Colonic mucosa (tissue), 4 donors: ENCODE measurements around the gene IL34. TPM values are rescaled to one million over a fixed set of nuclear protein-coding genes. Genes with fewer than 3 reads are reported as not detected.

Experiments used
- DNase-seq: peaks from one replicate; pipeline ENCODE4 v3.0.0-alpha.2; 2020
- H3K27ac ChIP-seq: fragments of 200-600 bp; one replicate; pipeline ENCODE4 v1.8.0; 2021
- H3K27me3 ChIP-seq: fragments of 200-600 bp; one replicate; pipeline ENCODE4 v1.8.0; 2021
- H3K36me3 ChIP-seq: fragments of 200-600 bp; one replicate; pipeline ENCODE4 v1.8.0; 2021
- H3K4me1 ChIP-seq: fragments of 200-600 bp; one replicate; pipeline ENCODE4 v1.8.0; 2021; ENCODE audit warnings: mild to moderate bottlenecking
- H3K4me3 ChIP-seq: fragments of 200-600 bp; one replicate; pipeline ENCODE4 v1.8.0; 2021
- H3K9ac ChIP-seq, 2 donors: one replicate each; pipeline ENCODE4 v1.7.0; 2013; ENCODE audit warnings: control low read depth in 2 of 2, low read depth in 2 of 2, low read length in 2 of 2
- H3K9me3 ChIP-seq: fragments of 200-600 bp; one replicate; pipeline ENCODE4 v1.8.0; 2021
- intact Hi-C: fragments of 100-400 bp; cut with DNase I; formaldehyde crosslinking; loops from one replicate; pipeline ENCODE4 v1.14.1; 2022
- total RNA-seq, 2 donors: library from RNA; stranded (reverse); fragmentation: NEBNext Ultra II Directional in 1 of 2; extraction: Animal tissue kit (Norgen Biotek cat#: 25700) in 1 of 2; gene quantifications; one replicate each; pipeline ENCODE4 v1.2.1, GENCODE V29; 2021
- TF ChIP-seq, protein P1 (sequence below): fragments of 200-600 bp; IDR thresholded peaks from one replicate; pipeline ENCODE4 v1.8.0; 2022; ENCODE audit warnings: antibody characterized with exemption, mild to moderate bottlenecking
- donor health status: healthy.
- donor health status: DM: no; HTN: no; CAD: no.
- donor health status: DM: no; HTN: no; CAD: no.

IL34 gene
- total RNA-seq, 2 donors from 2014 or later: 1.1 to 2.8 TPM

DNA sequence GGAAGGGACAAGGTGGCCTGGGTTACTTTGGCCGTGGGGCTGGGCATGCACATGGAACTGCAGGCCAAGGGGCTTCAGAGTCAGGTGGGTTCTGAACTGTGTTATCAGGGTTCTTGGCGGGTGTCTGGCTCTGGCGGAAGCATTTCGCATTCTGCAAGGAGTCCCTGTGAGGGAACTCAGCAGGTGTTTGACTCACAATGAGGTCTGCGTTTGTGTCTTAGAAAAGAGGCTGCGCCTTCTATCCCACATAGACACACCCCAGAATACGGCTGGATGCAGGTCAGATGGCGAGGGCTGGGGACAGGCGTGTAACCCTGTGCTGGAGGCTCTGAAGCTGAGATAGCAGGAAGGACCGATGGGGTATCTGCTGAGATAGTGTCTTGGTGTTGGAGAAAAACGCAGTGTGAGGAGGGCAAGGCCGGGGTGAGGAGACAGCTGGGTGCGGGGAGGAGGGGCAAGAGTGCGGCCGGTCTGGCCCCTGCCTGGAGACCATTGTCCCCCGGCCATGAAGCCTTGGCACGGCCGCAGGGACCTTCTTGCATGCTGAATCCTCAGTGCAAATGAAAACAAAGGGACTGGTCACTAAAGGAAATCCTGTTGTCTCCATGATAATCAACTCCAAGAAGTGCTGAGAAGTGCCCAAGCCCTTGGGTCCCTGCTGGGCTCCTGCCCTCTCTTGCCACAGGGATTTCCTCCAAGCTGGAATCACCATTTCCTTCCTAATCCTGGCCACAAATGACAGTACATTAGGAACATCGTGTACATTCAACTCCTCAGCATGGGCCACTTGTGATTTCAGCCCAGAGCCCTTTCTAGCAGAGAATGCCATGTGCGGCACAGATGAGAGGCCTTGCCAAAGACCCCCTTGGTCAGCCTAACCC, 62.2 kb downstream of the IL34 start:
- no peak overlapping the region for H3K27ac ChIP-seq
- no peak for DNase-seq
- no peaks in the 10 kb centered on the region for H3K27me3 ChIP-seq
- intact Hi-C loops: no loop called here
- H3K9ac ChIP-seq: no peak overlapping the region
- no peaks in the 10 kb centered on the region for H3K9me3 ChIP-seq
- no peak overlapping the region for H3K4me3 ChIP-seq
- H3K4me1 ChIP-seq: no peaks in the 10 kb centered on the region
- no peaks in the 10 kb centered on the region for H3K36me3 ChIP-seq
- TF ChIP-seq, protein P1, sequence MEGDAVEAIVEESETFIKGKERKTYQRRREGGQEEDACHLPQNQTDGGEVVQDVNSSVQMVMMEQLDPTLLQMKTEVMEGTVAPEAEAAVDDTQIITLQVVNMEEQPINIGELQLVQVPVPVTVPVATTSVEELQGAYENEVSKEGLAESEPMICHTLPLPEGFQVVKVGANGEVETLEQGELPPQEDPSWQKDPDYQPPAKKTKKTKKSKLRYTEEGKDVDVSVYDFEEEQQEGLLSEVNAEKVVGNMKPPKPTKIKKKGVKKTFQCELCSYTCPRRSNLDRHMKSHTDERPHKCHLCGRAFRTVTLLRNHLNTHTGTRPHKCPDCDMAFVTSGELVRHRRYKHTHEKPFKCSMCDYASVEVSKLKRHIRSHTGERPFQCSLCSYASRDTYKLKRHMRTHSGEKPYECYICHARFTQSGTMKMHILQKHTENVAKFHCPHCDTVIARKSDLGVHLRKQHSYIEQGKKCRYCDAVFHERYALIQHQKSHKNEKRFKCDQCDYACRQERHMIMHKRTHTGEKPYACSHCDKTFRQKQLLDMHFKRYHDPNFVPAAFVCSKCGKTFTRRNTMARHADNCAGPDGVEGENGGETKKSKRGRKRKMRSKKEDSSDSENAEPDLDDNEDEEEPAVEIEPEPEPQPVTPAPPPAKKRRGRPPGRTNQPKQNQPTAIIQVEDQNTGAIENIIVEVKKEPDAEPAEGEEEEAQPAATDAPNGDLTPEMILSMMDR: no peak

DNA sequence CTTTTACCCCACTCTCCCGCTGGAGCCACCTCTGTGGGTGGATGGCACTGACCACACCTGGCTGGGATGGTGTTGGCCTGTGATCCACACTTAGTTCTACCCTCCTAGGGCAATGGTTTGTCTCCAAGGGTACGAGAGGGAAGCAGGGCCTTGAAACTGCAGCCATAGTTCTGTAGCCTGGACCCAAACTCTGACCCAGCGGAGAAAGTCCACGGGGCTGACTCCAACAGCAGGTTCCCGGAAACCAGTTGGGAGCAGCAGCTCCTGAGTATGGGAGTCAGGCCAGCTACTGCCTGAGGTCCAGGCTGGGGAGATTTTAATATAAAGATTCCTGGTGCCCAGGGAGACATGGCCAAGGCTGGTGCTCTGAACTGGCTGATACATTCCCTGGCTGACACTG, 63.1 kb downstream of the IL34 start:
- Histone ChIP-seq H3K27ac (no peak overlapping the region), H3K9ac (no peak overlapping the region), H3K27me3 (no peaks in the 10 kb centered on the region), H3K4me1 (no peaks in the 10 kb centered on the region), H3K9me3 (no peaks in the 10 kb centered on the region), H3K36me3 (no peaks in the 10 kb centered on the region), H3K4me3 (no peak overlapping the region)
- TF ChIP-seq, protein P1: no peak
- intact Hi-C loops: no loop called here
- no peak for DNase-seq

DNA sequence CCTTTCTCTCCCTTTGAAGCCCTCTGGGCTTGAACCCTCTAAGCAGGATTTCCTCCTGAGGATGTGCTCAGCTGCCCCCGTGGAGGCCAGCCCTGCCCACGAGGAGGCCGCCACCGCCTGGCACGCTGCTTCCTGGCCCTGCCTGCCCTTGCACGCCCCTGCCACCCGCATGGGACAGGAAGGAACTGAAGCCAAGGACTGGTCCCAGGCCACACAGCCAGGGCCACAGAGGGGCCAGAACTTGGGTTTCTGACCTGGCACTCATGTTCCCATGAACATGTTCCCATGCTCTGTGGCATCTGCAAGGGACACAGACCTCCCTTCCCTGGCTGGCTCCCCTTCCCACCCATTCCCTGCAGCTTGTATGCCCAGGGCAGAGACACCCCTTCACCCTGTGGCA, 63.6 kb downstream of the IL34 start:
- TF ChIP-seq, protein P1: no peak
- H3K27me3 ChIP-seq: no peaks in the 10 kb centered on the region
- H3K27ac ChIP-seq: no peak overlapping the region
- H3K4me1 ChIP-seq: no peaks in the 10 kb centered on the region
- DNase-seq: no peak
- no peak overlapping the region for H3K9ac ChIP-seq
- no peaks in the 10 kb centered on the region for H3K9me3 ChIP-seq
- no peaks in the 10 kb centered on the region for H3K36me3 ChIP-seq
- no peak overlapping the region for H3K4me3 ChIP-seq
- intact Hi-C loops: no loop called here

Other genes with a start within 250 kb of the IL34 start
- 1 to 10 TPM; 6.9 to 8.1 TPM for gene ST3GAL2, start 207.5 kb upstream of the IL34 start, total RNA-seq
- gene FCSK, start 192.0 kb upstream of the IL34 start, total RNA-seq: 10 to 100 TPM; 31.3 to 38.8 TPM
- 10 to 100 TPM; 54.8 to 84.7 TPM for gene COG4, start 123.0 kb upstream of the IL34 start, total RNA-seq
- 100 to 1,000 TPM; 182 to 369 TPM for gene SF3B3, start 122.7 kb upstream of the IL34 start, total RNA-seq
- 10 to 100 TPM; 15.5 to 25.3 TPM for gene MTSS2, start 39.5 kb downstream of the IL34 start, total RNA-seq
- 10 to 100 TPM; 20.7 to 41.8 TPM for gene VAC14, start 154.6 kb downstream of the IL34 start, total RNA-seq